Type B pancreatic cell (in vitro differentiated cells): ENCODE data around the gene PRKACG. TPM values are rescaled to one million over a fixed set of nuclear protein-coding genes. Genes with fewer than 3 reads are reported as not detected.
"Not testable (repeated sequence)": the region's sequence is repeated elsewhere in the genome, so short reads cannot be mapped to it uniquely, and the experiment has no call there.

Experiments
- DNase-seq: peaks from one replicate; pipeline ENCODE4 v3.0.0; 2021; ENCODE audit warnings: mixed read lengths; ENCODE audit not compliant: unreplicated experiment; ENCODE audit errors: extremely low spot score
- H3K27ac Mint-ChIP-seq: 2 replicates; pipeline ENCODE4 v1.8.0; 2021; ENCODE audit warnings: mild to moderate bottlenecking, mixed read lengths
- H3K27me3 Mint-ChIP-seq: 2 replicates; pipeline ENCODE4 v1.8.0; 2021; ENCODE audit warnings: mixed read lengths
- H3K36me3 Mint-ChIP-seq: 2 replicates; pipeline ENCODE4 v1.8.0; 2021; ENCODE audit warnings: mixed read lengths
- H3K4me1 Mint-ChIP-seq: one replicate; pipeline ENCODE4 v1.8.0; 2021; ENCODE audit warnings: mixed read lengths; ENCODE audit not compliant: unreplicated experiment
- H3K4me3 Mint-ChIP-seq: 2 replicates; pipeline ENCODE4 v1.8.0; 2021; ENCODE audit warnings: mild to moderate bottlenecking, mixed read lengths
- H3K9me3 Mint-ChIP-seq: 2 replicates; pipeline ENCODE4 v1.8.0; 2021; ENCODE audit warnings: mixed read lengths
- total RNA-seq: library from RNA; stranded (reverse); gene quantifications from 2 replicates; pipeline ENCODE4 v1.2.1, GENCODE V29; 2021; ENCODE audit warnings: low replicate concordance
- TF ChIP-seq, protein P1 (sequence below): fragments of 200-600 bp; sonication (generic); conservative IDR thresholded peaks from 2 replicates; pipeline ENCODE4 v1.5.0; 2021; ENCODE audit warnings: antibody characterized with exemption, mild to moderate bottlenecking

The PRKACG gene
- total RNA-seq, 1 donor from 2014 or later, result not detected

DNA sequence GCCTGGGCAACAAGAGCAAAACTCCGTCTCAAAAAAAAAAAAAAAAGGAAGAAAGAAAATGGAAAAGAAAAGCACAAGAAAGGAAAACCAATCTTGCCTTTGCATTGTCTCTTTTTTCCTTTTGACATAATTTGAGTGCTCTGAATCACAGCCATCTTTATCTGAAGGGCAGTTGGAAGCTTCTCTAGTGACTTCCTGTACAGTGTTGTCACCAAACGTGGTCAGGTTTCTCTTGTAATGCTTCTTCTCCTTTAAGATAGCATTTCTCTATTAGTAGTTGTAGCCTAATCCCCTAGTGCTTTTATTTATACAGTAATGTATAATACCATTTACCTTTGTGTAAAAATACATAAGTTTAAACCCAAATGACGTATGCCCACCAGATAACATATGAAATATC lies 18.1 kb downstream of the PRKACG start:
- DNase-seq, result no peak
- H3K4me1 Mint-ChIP-seq, result peaks cover 11% of the 10 kb centered on the region
- TF ChIP-seq, protein P1, sequence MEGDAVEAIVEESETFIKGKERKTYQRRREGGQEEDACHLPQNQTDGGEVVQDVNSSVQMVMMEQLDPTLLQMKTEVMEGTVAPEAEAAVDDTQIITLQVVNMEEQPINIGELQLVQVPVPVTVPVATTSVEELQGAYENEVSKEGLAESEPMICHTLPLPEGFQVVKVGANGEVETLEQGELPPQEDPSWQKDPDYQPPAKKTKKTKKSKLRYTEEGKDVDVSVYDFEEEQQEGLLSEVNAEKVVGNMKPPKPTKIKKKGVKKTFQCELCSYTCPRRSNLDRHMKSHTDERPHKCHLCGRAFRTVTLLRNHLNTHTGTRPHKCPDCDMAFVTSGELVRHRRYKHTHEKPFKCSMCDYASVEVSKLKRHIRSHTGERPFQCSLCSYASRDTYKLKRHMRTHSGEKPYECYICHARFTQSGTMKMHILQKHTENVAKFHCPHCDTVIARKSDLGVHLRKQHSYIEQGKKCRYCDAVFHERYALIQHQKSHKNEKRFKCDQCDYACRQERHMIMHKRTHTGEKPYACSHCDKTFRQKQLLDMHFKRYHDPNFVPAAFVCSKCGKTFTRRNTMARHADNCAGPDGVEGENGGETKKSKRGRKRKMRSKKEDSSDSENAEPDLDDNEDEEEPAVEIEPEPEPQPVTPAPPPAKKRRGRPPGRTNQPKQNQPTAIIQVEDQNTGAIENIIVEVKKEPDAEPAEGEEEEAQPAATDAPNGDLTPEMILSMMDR, result no peak
- no peak overlapping the region for H3K27ac Mint-ChIP-seq
- H3K4me3 Mint-ChIP-seq, result no peak overlapping the region
- H3K27me3 Mint-ChIP-seq, result peaks cover 5% of the 10 kb centered on the region
- no peaks in the 10 kb centered on the region for H3K9me3 Mint-ChIP-seq
- no peaks in the 10 kb centered on the region for H3K36me3 Mint-ChIP-seq

DNA sequence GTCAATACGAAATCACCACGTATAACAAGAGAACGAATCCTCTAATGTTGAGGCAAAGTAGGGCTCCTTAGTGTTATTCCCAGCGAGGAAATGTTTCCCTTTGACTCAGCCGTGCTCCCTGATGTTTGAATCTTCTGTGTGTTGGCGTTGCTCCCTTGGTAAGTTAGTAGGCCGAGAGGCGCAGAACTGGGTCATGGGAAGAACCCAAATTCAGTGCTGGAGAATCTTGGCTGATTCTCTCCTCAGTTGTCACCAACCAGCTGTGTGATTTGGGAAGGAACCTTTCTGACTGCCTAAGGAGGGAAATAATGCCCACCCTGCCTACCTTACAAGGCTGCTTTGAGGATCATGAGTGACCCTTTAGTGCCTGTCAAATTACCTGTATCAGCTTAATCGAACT lies 22.5 kb downstream of the PRKACG start:
- no peaks in the 10 kb centered on the region for H3K27me3 Mint-ChIP-seq
- H3K4me1 Mint-ChIP-seq, result no peaks in the 10 kb centered on the region
- H3K4me3 Mint-ChIP-seq, result no peak overlapping the region
- TF ChIP-seq, protein P1, result no peak
- H3K27ac Mint-ChIP-seq, result no peak overlapping the region
- no peaks in the 10 kb centered on the region for H3K36me3 Mint-ChIP-seq
- H3K9me3 Mint-ChIP-seq, result no peaks in the 10 kb centered on the region
- DNase-seq, result no peak

DNA sequence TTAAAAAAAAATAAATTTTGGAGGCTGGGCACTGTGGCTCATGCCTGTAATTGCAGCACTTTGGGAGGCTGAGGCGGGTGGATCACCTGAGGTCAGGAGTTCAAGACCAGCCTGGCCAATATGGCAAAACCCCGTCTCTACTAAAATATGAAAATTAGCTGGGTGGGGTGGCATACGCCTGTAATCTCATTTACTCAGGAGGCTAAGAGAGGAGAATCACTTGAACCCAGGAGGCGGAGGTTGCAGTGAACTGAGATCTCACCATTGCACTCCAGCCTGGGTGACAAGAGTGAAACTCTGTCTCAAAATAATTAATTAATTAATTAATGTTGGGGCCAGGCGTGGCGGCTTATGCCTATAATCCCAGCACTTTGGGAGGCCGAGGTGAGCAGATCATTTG lies 27.0 kb downstream of the PRKACG start:
- not testable (repeated sequence) for H3K36me3 Mint-ChIP-seq, H3K4me3 Mint-ChIP-seq, H3K9me3 Mint-ChIP-seq, H3K4me1 Mint-ChIP-seq, H3K27me3 Mint-ChIP-seq, H3K27ac Mint-ChIP-seq, DNase-seq

DNA sequence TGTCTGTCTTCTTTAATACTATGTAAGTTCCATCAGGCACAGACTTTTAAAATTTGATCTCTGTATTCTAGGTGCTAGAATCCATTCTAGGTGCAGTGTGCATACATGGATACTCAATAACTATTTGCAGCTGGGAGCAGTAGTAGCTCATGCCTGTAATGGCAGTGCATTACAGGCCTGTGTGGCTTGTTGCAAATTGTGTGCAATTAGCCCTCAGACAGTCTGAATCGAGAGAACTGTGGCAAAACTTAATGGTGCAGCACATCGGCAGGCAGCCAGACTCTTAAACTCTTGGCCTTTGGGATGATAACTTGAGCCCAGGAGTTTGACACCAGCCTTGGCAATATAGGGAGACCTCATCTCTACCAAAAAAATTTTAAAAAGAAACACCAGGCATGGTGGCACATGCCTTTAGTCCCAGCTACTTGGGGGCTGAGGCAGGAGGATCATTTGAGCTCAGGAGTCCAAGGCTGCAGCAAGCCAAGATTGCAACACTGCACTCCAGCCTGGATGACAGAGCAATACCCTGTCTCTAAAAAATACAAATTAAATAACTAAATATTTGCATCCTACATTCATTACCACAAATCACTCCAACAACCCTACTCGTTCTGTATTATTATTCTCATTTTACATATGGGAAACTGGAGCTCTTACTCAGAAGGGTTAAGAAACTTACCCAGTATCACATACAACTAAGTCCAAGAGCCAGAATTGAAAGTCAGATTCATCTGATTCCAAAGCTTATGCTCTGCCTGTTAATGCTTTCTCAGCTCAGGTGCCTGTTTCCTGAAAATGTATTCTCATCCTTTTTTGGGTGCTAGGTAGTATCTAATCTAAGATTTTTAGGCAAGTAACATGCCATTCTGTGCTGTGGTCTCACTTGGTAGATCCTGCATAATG lies 30.1 kb downstream of the PRKACG start:
- no peaks in the 10 kb centered on the region for H3K9me3 Mint-ChIP-seq
- no peak for DNase-seq
- H3K27ac Mint-ChIP-seq, result no peak overlapping the region
- peaks cover 26% of the 10 kb centered on the region for H3K4me1 Mint-ChIP-seq
- H3K36me3 Mint-ChIP-seq, result no peaks in the 10 kb centered on the region
- TF ChIP-seq, protein P1, result no peak
- H3K4me3 Mint-ChIP-seq, result no peak overlapping the region
- H3K27me3 Mint-ChIP-seq, result no peaks in the 10 kb centered on the region

DNA sequence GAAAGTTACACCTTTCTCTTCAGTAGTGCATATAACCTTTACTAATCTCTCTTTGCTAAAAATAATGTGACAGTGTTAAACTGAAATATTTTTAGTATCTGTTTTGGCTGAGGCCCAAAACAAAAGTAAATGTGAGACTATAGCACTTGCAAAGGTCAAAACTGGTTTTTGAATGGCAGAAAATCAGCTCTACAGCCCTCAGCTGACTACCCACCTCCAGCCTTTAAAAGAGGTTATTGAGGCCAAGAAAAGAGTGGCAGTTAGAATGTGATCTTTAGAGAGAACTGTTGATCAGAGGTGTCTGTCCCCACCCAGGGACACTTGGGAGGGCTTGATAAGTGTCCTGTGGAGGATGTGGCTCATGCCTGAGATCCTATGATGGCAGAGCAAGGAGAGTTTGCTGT lies 30.9 kb downstream of the PRKACG start:
- Mint-ChIP-seq H3K4me3 (no peak overlapping the region), H3K4me1 (peaks cover 26% of the 10 kb centered on the region), H3K9me3 (no peaks in the 10 kb centered on the region), H3K36me3 (no peaks in the 10 kb centered on the region), H3K27me3 (no peaks in the 10 kb centered on the region), H3K27ac (no peak overlapping the region)
- no peak for DNase-seq
- TF ChIP-seq, protein P1, result no peak

DNA sequence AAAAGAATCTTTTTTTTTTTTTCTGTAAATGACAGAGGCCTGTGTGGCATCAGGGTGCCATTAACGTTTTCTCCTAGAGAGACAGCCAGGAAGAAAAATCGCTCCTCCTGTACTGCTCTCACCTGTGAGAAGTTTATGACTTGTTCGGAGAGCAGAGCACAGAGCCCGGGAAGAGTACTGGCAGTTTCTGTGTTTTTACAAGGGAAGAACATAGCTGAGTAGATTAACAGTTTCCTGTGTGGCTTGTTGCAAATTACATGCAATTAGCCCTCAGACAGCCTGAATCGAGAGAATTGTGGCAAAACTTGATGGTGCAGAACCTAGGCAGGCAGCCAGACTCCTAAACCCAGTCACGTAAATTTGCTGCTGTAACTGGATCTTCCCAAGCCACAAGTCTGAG lies 32.1 kb downstream of the PRKACG start:
- Mint-ChIP-seq H3K9me3 (peaks cover 2% of the 10 kb centered on the region), H3K4me3 (no peak overlapping the region), H3K27ac (no peak overlapping the region), H3K4me1 (peaks cover 26% of the 10 kb centered on the region), H3K27me3 (no peaks in the 10 kb centered on the region), H3K36me3 (no peaks in the 10 kb centered on the region)
- DNase-seq, result no peak
- TF ChIP-seq, protein P1, result no peak
